Stimulated activated effector memory CD8-positive, alpha-beta T cell treated with anti-CD3 and anti-CD28 coated beads, Interleukin-12 subunit alpha, Interleukin-12 subunit beta, amount 100 ng/mL, for 72 hours (primary cell): ENCODE measurements around the gene IER5L.
A peak's percentile ranks its signal among the peaks of the same experiment; 100 is the strongest.
"Not testable (repeated sequence)": the region's sequence is repeated elsewhere in the genome, so short reads cannot be mapped to it uniquely, and the experiment has no call there.

Source experiments
- ATAC-seq: fragments of 150-1000 bp; cut with Tn5 transposase; 2 replicates; pipeline ENCODE4 v1.10.0; 2021
- DNase-seq, 2 donors: peaks; one replicate each; pipeline ENCODE4 v3.0.0; 2021 to 2022; ENCODE audit warnings: low spot score in 2 of 2
- H3K27ac Mint-ChIP-seq: one replicate; pipeline ENCODE4 v1.8.0; 2022; ENCODE audit warnings: mild to moderate bottlenecking, mixed read lengths
- H3K36me3 Mint-ChIP-seq: one replicate; pipeline ENCODE4 v1.8.0; 2022; ENCODE audit warnings: mild to moderate bottlenecking, mixed read lengths
- H3K4me1 Mint-ChIP-seq: one replicate; pipeline ENCODE4 v1.8.0; 2022; ENCODE audit warnings: mixed read lengths
- H3K4me3 Mint-ChIP-seq: one replicate; pipeline ENCODE4 v1.8.0; 2022; ENCODE audit warnings: mild to moderate bottlenecking, mixed read lengths
- H3K9me3 Mint-ChIP-seq: one replicate; pipeline ENCODE4 v1.8.0; 2022; ENCODE audit warnings: mixed read lengths

IER5L gene

DNA sequence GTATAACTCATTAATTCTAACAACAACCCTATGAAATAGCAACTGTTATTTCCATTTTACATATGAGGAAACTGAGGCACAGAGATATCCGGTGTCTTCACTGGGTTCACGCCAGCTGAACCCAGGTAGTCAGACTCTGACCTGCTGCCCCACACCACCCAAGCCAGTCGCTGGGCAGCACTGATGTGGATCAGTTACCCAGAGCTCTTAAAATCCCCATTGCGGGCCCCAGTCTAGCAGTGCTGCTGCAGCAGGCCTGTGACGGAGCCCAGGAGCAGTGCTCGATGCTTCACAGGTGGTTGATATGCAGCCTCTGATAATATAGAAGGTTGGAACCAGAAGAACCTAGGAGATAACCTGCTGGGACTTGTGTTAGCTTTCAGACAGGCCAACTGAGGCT lies 42.6 kb downstream of the IER5L start:
- ATAC-seq (no peak), DNase-seq (no peak)
- no peak overlapping the region for H3K27ac Mint-ChIP-seq
- peaks cover 25% of the 10 kb centered on the region for H3K4me1 Mint-ChIP-seq
- no peak overlapping the region for H3K4me3 Mint-ChIP-seq
- H3K9me3 Mint-ChIP-seq: no peaks in the 10 kb centered on the region
- H3K36me3 Mint-ChIP-seq: peaks cover 52% of the 10 kb centered on the region

DNA sequence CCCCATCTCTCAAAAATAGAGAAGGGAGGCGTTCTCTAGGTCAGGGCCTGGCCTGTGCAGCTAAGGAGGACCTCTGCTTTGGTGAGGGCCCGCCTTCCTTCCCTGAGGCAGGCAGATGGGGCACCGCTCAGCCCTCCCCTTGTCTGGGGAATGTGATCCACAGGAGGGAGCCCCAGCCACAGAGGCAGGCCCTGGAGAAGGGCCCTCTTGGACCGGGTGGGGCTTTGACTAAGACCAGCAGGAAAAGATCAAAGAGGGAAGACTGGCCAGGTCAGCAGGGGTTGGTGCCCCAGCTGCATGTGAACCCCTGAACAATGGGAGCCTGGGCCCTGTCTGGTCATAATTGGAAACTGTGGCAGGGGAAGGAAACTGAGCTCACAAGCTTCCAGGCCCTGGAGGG lies 45.0 kb downstream of the IER5L start:
- Mint-ChIP-seq H3K36me3 (peaks cover 70% of the 10 kb centered on the region), H3K4me1 (peaks cover 9% of the 10 kb centered on the region), H3K9me3 (no peaks in the 10 kb centered on the region), H3K27ac (no peak overlapping the region), H3K4me3 (no peak overlapping the region)
- DNase-seq: no peak
- no peak for ATAC-seq

GRCh38 chr9:129131300-129132145 lies 46.5 kb downstream of the IER5L start:
- ATAC-seq: peak; percentile 95
- no peak overlapping the region for H3K4me3 Mint-ChIP-seq
- no peaks in the 10 kb centered on the region for H3K9me3 Mint-ChIP-seq
- H3K27ac Mint-ChIP-seq: no peak overlapping the region
- DNase-seq: peak; percentile 84 to 94
- peaks cover 9% of the 10 kb centered on the region for H3K4me1 Mint-ChIP-seq
- peaks cover 64% of the 10 kb centered on the region for H3K36me3 Mint-ChIP-seq

DNA sequence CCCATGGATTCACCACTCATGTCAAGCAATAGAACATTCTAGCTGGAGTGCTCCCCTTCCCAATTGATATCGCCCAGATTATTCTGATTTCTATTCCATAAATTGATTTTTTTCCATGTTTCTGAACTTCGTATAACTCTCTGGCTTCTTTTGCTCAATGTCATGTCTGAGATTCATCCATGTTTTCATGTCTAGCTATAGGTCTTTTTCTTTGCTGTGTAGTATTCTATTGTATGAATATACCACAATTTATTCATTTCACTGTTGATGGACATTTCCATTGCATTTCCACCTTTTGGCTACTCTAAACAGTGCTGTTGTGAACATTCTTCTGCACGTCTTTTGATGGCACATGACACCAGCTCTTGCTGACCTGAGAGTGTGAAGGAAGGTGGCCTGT lies 47.3 kb downstream of the IER5L start:
- DNase-seq (no peak), ATAC-seq (no peak)
- Mint-ChIP-seq H3K4me1 (peaks cover 9% of the 10 kb centered on the region), H3K9me3 (no peaks in the 10 kb centered on the region), H3K4me3 (no peak overlapping the region), H3K27ac (no peak overlapping the region), H3K36me3 (peaks cover 69% of the 10 kb centered on the region)

DNA sequence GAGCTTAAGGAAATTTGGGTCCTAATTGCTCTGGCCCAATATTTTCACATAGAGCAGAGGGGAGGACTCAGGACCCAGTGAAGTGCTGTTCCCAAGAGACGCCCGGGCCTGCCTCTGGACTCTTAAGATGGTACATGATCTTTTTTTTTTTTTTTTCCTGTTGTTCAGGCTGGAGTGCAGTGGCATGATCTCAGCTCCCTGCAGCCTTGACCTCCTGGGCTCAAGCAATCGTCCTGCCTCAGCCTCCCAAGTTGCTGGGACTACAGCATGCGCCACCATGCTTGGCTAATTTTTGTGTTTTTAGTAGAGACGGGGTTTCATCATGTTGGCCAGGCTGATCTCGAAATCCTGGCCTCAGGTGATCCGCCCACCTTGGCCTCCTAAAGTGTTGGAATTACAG lies 47.8 kb downstream of the IER5L start:
- not testable (repeated sequence) for H3K4me1 Mint-ChIP-seq, ATAC-seq, H3K27ac Mint-ChIP-seq, H3K9me3 Mint-ChIP-seq, H3K4me3 Mint-ChIP-seq, DNase-seq
- peaks cover 69% of the 10 kb centered on the region for H3K36me3 Mint-ChIP-seq

- H3K4me3 Mint-ChIP-seq: no peak overlapping the region
- H3K36me3 Mint-ChIP-seq: peaks cover 74% of the 10 kb centered on the region
- peak overlapping the region; percentile 48 for H3K27ac Mint-ChIP-seq
- no peak for ATAC-seq
- DNase-seq: no peak
- peaks cover 9% of the 10 kb centered on the region for H3K4me1 Mint-ChIP-seq
- no peaks in the 10 kb centered on the region for H3K9me3 Mint-ChIP-seq
Measured at GRCh38 chr9:129128689-129129088, 49.4 kb downstream of the IER5L start.

DNA sequence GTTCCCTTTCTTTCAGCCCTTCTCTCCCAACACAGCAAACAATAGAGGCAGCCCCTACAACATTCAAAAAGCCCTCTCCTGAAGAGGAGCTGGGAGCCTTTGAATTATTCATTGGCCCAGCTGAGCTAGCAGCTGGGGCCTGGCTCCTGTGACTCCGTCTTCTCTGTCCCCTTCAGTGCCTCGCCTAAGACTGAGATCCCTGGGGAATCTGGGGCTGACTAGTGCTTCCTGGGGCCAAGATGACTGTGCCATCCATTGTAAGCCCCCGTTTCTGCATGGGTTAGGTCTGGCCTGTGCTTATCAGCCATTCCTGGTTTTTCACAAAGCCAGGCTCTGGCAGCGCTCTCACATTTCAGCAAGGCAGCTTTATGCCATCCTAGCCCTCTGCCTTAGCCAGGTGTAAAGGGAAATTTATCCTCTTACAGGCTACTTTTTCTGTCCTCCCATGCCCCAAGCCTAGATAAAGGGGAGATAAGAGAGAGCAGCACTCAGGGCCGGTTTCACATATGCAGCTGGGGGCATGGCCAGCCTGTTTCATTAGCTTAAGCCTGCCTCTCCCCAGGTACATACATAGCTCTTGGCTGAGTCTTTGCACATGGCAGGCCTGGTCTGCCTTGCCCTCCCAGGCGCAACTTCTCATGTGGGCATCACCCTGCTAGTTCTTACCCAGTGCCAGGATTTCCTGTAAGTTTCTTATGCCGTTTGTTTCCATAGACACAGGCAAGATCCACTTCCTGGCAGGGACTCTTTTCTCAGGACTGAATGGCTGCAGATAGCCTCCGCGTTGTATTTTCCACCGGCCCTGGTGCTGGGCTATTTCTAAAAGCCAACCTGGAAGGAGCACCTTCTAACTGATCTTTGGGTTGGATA lies 51.1 kb downstream of the IER5L start:
- H3K9me3 Mint-ChIP-seq: no peaks in the 10 kb centered on the region
- ATAC-seq (no peak), DNase-seq (no peak)
- H3K36me3 Mint-ChIP-seq: peaks cover 82% of the 10 kb centered on the region
- peaks cover 7% of the 10 kb centered on the region for H3K4me1 Mint-ChIP-seq
- no peak overlapping the region for H3K4me3 Mint-ChIP-seq
- peak overlapping the region; percentile 43 for H3K27ac Mint-ChIP-seq
